ENCODE results near the gene GPRASP2. TPM values are rescaled to one million over a fixed set of nuclear protein-coding genes. Genes with fewer than 3 reads are reported as not detected.

Gene GPRASP2
- total RNA-seq, 1 experiment from 2014 or later = 6.7 TPM

GRCh38 chrX:102723456-102723855 lies 11.2 kb downstream of the GPRASP2 start:
- in situ Hi-C loops (cut with HindIII; ENCODE audit: low pct_unique_long_range_greater_than_20kb, low sequenced_read_pairs) = no loop called here
- no peak for DNase-seq (ENCODE audit: low read depth, low spot score)

DNA sequence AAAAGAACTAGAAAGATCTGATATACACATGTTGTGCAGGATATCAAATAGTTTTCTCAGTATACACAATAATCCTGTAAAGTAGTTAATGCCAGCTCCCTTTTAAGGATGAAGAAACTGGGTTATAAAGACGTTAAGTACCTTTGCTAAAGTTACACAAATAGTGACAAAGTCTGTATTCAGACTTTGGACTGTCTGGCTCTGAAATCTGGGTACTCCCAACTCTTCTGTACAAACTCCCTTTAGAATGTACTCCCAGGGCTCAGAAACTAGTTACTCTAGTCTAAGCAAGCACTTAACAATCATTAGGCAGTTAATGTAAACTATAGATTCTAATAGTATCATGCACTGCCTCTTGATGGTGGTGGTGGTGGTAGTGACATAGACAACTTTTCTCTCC lies 15.5 kb downstream of the GPRASP2 start:
- DNase-seq (ENCODE audit: low read depth, low spot score) = no peak
- in situ Hi-C loops (cut with HindIII; ENCODE audit: low pct_unique_long_range_greater_than_20kb, low sequenced_read_pairs) = no loop called here

DNA sequence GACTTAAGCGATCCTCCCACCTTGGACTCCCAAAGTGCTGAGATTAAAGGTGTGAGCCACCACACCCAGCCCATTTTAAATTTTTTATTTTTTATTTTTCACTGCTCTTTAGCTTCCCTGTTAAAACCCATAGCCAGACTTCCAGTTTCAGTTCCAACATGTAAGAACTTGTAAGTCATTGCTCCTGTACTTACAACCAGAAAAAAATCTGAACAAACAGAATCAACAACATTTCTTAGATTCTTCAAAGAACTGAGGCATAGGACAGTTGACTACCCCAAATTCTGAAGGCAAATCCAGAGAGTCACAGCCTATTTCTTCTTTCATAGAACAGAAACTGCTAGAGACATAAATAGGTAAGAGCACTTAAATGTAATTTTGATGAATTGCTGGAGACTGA lies 16.4 kb downstream of the GPRASP2 start:
- no peak for DNase-seq (ENCODE audit: low read depth, low spot score)
- in situ Hi-C loops (cut with HindIII; ENCODE audit: low pct_unique_long_range_greater_than_20kb, low sequenced_read_pairs) = no loop called here

DNA sequence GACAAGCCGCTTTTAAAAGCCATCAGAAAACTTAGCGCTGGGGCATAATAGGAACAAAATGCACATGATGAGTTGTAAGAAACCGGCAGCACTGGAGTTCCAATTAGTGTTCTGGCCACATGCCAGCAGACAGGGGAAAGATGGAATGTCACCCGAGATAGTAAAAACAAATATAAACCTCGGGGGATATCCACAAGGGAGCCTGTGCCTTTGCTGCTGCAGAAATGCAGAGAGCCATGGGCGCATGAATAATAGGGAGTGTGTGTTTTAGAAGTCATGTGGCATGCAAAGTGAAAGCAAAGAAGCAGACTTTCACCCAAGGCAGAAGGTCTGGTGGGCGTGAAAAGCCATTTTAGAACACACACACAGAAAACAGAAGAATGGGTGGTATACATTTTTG lies 27.4 kb downstream of the GPRASP2 start:
- no peak for DNase-seq (ENCODE audit: low read depth, low spot score)

GRCh38 chrX:102744307-102744706 lies 32.1 kb downstream of the GPRASP2 start:
- in situ Hi-C loops (cut with HindIII; ENCODE audit: low pct_unique_long_range_greater_than_20kb, low sequenced_read_pairs) = no loop called here

More for the DNA sequence above, 27.4 kb downstream of the GPRASP2 start:
- in situ Hi-C loops (cut with HindIII; ENCODE audit: low pct_unique_long_range_greater_than_20kb, low sequenced_read_pairs) = no loop called here

GRCh38 chrX:102745513-102745856 lies 33.2 kb downstream of the GPRASP2 start:
- in situ Hi-C loops (cut with HindIII; ENCODE audit: low pct_unique_long_range_greater_than_20kb, low sequenced_read_pairs) = no loop called here
- DNase-seq (ENCODE audit: low read depth, low spot score) = no peak

More at GRCh38 chrX:102744307-102744706, 32.1 kb downstream of the GPRASP2 start:
- no peak for DNase-seq (ENCODE audit: low read depth, low spot score)

DNA sequence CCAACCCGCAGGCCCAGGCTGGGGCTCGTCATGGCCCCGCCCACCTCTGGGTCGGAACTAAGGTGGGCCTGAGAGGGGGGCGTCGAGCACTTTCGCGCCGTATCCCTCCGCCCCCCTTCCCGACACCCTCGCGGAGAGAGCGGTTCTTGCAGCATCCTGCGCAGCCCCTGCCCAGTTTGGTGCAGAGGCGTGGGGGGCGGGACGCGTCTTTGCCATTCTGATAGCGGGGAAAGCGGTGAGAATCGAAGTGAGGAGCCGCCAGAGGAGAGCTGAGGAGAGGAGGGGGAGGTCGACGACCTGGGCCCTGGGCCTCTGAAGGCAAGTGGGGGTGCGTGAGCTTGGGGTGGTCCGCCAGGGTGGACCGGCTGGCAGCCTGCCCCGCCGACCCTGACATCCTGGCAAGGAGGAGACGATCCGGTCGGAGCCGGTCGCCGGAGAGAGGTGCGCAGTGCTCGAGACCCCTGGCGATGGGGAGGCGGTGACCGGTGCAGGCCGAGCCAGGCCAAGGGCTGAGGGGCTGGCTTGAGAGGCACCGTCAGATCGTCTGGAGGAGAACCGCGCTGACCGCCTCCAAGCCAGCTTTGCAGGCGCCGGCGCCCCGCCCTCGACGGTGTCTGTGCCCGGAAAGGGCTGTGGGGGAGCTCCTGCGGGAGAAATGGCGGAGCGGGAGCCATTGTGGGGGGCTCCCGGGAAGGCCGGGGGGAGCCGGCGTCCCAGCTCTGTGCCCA lies 33.8 kb downstream of the GPRASP2 start:
- in situ Hi-C loops (cut with HindIII; ENCODE audit: low pct_unique_long_range_greater_than_20kb, low sequenced_read_pairs) = no loop called here
- DNase-seq (ENCODE audit: low read depth, low spot score) = no peak

DNA sequence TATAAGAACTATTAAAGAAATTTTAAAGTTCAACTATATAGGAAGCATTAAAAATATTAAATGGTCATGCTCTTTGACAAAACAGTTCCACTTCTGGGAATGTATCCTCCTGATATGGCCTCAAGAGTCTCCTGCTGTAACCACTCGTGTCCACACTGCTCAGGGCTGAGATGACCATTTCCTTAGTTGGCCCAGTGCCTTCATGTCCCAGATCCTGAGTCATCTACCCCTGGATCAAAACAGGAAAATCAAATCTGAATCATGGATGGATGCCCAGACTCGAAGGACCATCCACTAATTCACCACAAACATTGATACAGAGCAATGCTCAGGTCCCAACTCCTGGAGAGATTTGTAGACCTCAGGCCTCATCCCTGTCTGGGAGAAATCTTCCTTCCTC lies 53.0 kb downstream of the GPRASP2 start:
- in situ Hi-C loops (cut with HindIII; ENCODE audit: low pct_unique_long_range_greater_than_20kb, low sequenced_read_pairs) = no loop called here
- no peak for DNase-seq (ENCODE audit: low read depth, low spot score)

DNA sequence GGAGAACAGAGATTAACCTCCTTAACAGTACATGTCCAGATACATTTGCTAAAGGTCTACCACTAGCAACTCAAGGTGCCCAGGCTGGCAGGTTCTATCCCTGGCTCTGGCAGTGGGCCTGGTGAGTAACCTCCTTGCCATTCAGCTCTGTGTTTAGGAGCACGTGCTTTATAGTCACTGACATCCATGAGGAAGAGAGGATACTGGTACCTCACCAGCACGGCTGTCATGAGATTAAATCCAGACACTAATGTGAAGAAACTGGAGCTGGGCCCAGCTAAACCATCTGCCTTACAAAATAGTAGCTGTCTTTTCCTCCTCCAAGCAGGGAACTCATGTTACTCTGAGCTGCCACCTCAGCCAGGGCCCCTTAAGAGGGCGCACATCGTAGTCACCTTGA lies 53.6 kb downstream of the GPRASP2 start:
- DNase-seq (ENCODE audit: low read depth, low spot score) = peak; percentile 8
- in situ Hi-C loops (cut with HindIII; ENCODE audit: low pct_unique_long_range_greater_than_20kb, low sequenced_read_pairs) = no loop called here

DNA sequence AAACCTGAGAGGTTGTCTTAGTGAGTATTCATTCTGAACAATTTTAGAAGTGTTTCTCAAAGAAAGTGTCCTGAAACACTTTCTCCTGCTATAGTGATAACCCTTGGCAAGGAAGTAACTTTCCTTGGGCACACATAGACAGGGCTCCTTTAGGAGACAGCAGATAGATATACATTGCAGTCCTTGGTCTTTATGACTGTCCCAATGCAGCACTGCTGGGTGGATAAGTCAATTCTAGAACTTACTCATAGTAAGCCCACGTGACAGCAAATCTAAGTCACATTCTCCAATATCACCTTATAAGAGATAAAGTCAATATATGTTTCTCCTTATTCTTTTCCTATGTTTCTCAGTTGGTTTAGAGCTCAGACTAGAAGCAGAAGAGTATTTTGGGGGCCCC lies 55.0 kb downstream of the GPRASP2 start:
- no peak for DNase-seq (ENCODE audit: low read depth, low spot score)
- in situ Hi-C loops (cut with HindIII; ENCODE audit: low pct_unique_long_range_greater_than_20kb, low sequenced_read_pairs) = no loop called here

Small RNAs within 50 kb of the gene (small RNA-seq; reads per million reads assigned to genes)
- gene RNU6-589P = 0 reads per million in 2 experiments

Other genes starting within 250 kb of the GPRASP2 start
- not detected in 2 replicates for gene TCP11X2, start 240.6 kb upstream of the GPRASP2 start, total RNA-seq (2014; rRNA removed; shearing (Covaris generic))
- 4.2 and 6.0 TPM in 2 replicates for gene TMSB15A, start 195.7 kb upstream of the GPRASP2 start, total RNA-seq (2014; rRNA removed; shearing (Covaris generic))
- gene ARMCX5, start 112.9 kb upstream of the GPRASP2 start, total RNA-seq (2014; rRNA removed; shearing (Covaris generic)) = 26.1 and 29.3 TPM in 2 replicates
- 0.48 and 0.83 TPM in 2 replicates for gene GPRASP1, start 61.0 kb upstream of the GPRASP2 start, total RNA-seq (2014; rRNA removed; shearing (Covaris generic))
- 1.5 and 2.2 TPM in 2 replicates for gene GPRASP3, start 8.3 kb downstream of the GPRASP2 start, total RNA-seq (2014; rRNA removed; shearing (Covaris generic))
- not detected in 2 replicates for gene RAB40AL, start 224.8 kb downstream of the GPRASP2 start, total RNA-seq (2014; rRNA removed; shearing (Covaris generic))